K562 (cell line): ENCODE results near the gene RAVER2. TPM values are rescaled to one million over a fixed set of nuclear protein-coding genes. Genes with fewer than 3 reads are reported as not detected.

ENCODE experiments used
- ATAC-seq: fragments of 200-7000 bp; cut with Tn5 transposase; 3 replicates; pipeline ENCODE4 v1.9.1; 2020; ENCODE audit warnings: moderate library complexity
- BruUV-seq: library from RNA; stranded (reverse); fragments of 400-500 nt; replicated peaks from 2 replicates; lab custom pipeline; 2021; lab: Mats Ljungman, UMichigan
- CTCF ChIA-PET: fragments of 300-600 bp; formaldehyde crosslinking; extraction: SDS; loops from one replicate; lab custom pipeline; 2021; ENCODE audit warnings: low intra/inter-chr PET ratio; lab: Yijun Ruan, JAX
- POLR2A ChIA-PET: fragments of 300-600, 350-650 bp; sonication (Branson Sonifier 250); formaldehyde crosslinking; extraction: SDS; loops from one replicate; lab custom pipeline; 2021; ENCODE audit warnings: antibody characterized with exemption, inconsistent platforms; lab: Yijun Ruan, JAX
- DNase-seq, 4 experiments: peaks; one replicate each; pipeline versions ENCODE4 v3.0.0 to v3.0.0-alpha.2; 2011 to 2018; ENCODE audit warnings: low spot score in 3 of 4, mixed read lengths in 3 of 4; ENCODE audit errors: extremely low read depth in 1 of 4
- FAIRE-seq: peaks from 2 replicates; lab custom pipeline; 2011; peaks lifted over from hg19 to GRCh38; lab: Jason Lieb, UNC
- H2AFZ ChIP-seq: 2 replicates; pipeline ENCODE4 v1.6.0; 2011; ENCODE audit warnings: low read depth, low read length, control low read depth, inconsistent platforms
- H3K27ac ChIP-seq: fragments of 200-600 bp; 3 replicates; pipeline ENCODE4 v1.8.0; 2011; ENCODE audit warnings: low read depth, mild to moderate bottlenecking, control low read depth, inconsistent platforms, low read length, moderate library complexity, mixed read lengths; ENCODE audit errors: extremely low read depth
- H3K27me3 ChIP-seq, 2 experiments: fragments of 300-600 bp in 1 of 2; 2 replicates in 1 of 2; 3 replicates in 1 of 2; pipeline versions ENCODE4 v1.6.0 to v1.8.0; 2011; ENCODE audit warnings: inconsistent platforms in 2 of 2, low read length in 2 of 2, mild to moderate bottlenecking in 1 of 2, mixed read lengths in 1 of 2, moderate library complexity in 1 of 2; ENCODE audit not compliant: control insufficient read depth in 2 of 2, insufficient read depth in 2 of 2
- H3K36me3 ChIP-seq: fragments of 300-600 bp; 3 replicates; pipeline ENCODE4 v1.8.0; 2011; ENCODE audit warnings: mild to moderate bottlenecking, low read length, inconsistent platforms; ENCODE audit not compliant: control insufficient read depth, insufficient read depth
- H3K4me1 ChIP-seq, 2 experiments: fragments of 200-600 bp in 1 of 2; replicated peaks in 1 of 2; 2 replicates in 1 of 2; 3 replicates in 1 of 2; pipeline versions ENCODE4 v1.5.1 to v1.8.0; 2011; ENCODE audit warnings: inconsistent platforms in 2 of 2, low read length in 2 of 2, mild to moderate bottlenecking in 1 of 2, mixed read lengths in 1 of 2, moderate library complexity in 1 of 2; ENCODE audit not compliant: control insufficient read depth in 2 of 2, insufficient read depth in 2 of 2
- H3K4me2 ChIP-seq: 2 replicates; pipeline ENCODE4 v1.6.1; 2011; ENCODE audit warnings: low read length, control low read depth, inconsistent platforms, mixed read lengths; ENCODE audit not compliant: insufficient read depth
- H3K4me3 ChIP-seq: fragments of 200-600 bp; sonication (generic), shearing (Covaris generic); 2 replicates; pipeline ENCODE4 v1.5.1; 2016; ENCODE audit warnings: control low read depth, inconsistent platforms
- H3K79me2 ChIP-seq: fragments of 200-600 bp; 3 replicates; pipeline ENCODE4 v1.8.0; 2011; ENCODE audit warnings: low read length, inconsistent platforms; ENCODE audit not compliant: control insufficient read depth, insufficient read depth
- H3K9ac ChIP-seq, 2 experiments: 2 replicates each; pipeline versions ENCODE4 v1.6.0 to v1.6.1; 2011; ENCODE audit warnings: low read depth in 2 of 2, low read length in 2 of 2, control low read depth in 1 of 2, inconsistent platforms in 1 of 2, mild to moderate bottlenecking in 1 of 2, mixed read lengths in 1 of 2; ENCODE audit not compliant: insufficient read depth in 1 of 2
- H3K9me1 ChIP-seq: one replicate; pipeline ENCODE4 v1.6.0; 2011; ENCODE audit warnings: inconsistent platforms, mild to moderate bottlenecking, low read length, moderate library complexity; ENCODE audit not compliant: control insufficient read depth, insufficient read depth
- H3K9me3 ChIP-seq: replicated peaks from 2 replicates; pipeline ENCODE4 v1.5.1; 2011; ENCODE audit warnings: low read depth, low read length, inconsistent platforms; ENCODE audit not compliant: control insufficient read depth, insufficient read depth
- H4K20me1 ChIP-seq: replicated peaks from 2 replicates; pipeline ENCODE4 v1.6.1; 2011; ENCODE audit warnings: low read length, inconsistent platforms, mixed read lengths; ENCODE audit not compliant: control insufficient read depth, insufficient read depth
- C11orf30 ChIP-seq: fragments of 450-650 bp; IDR thresholded peaks from 2 replicates; pipeline ENCODE4 v1.6.1; 2016; ENCODE audit warnings: low read depth, mild to moderate bottlenecking
- GTF2F1 ChIP-seq: IDR thresholded peaks from 2 replicates; pipeline ENCODE4 v1.6.1; 2011; ENCODE audit warnings: low read depth, low read length, improper control_type of control experiment
- IFI16 ChIP-seq: fragments of 250-450 bp; sonication (Bioruptor Pico); IDR thresholded peaks from 2 replicates; pipeline ENCODE4 v2.1.2; 2022; ENCODE audit warnings: mild to moderate bottlenecking, inconsistent platforms
- MAFF ChIP-seq: IDR thresholded peaks from 2 replicates; pipeline ENCODE4 v1.6.1; 2012; ENCODE audit warnings: low read length, improper control_type of control experiment
- MAFG ChIP-seq: fragments of 450-650 bp; conservative IDR thresholded peaks from 2 replicates; pipeline ENCODE4 v1.6.1; 2016; ENCODE audit warnings: missing genetic modification characterization, missing compliant biosample characterization
- MAFK ChIP-seq: IDR thresholded peaks from 2 replicates; pipeline ENCODE4 v1.6.1; 2011; ENCODE audit warnings: low read length, improper control_type of control experiment
- MXI1 ChIP-seq: IDR thresholded peaks from 2 replicates; pipeline ENCODE4 v1.6.1; 2011; ENCODE audit warnings: low read depth, mild to moderate bottlenecking, improper control_type of control experiment, low read length
- PHF20 ChIP-seq: fragments of 450-650 bp; IDR thresholded peaks from 2 replicates; pipeline ENCODE4 v1.6.1; 2018; ENCODE audit not compliant: partially characterized antibody
- SRSF7 ChIP-seq: fragments of 200-400 bp; formaldehyde crosslinking; optimal IDR thresholded peaks from 2 replicates; pipeline ENCODE3; 2017; ENCODE audit warnings: mild to moderate bottlenecking, low read depth, low read length
- ZFP91 ChIP-seq: sonication (generic); formaldehyde crosslinking; IDR thresholded peaks from 2 replicates; pipeline ENCODE4 v1.8.0; 2022; ENCODE audit warnings: mild to moderate bottlenecking, missing genetic modification reagents
- ZNF280B ChIP-seq: fragments of 250-450 bp; sonication (Bioruptor Pico); IDR thresholded peaks from 2 replicates; pipeline ENCODE4 v1.5.1; 2021; ENCODE audit warnings: mild to moderate bottlenecking
- ZNF316 ChIP-seq: fragments of 450-650 bp; IDR thresholded peaks from 2 replicates; pipeline ENCODE4 v1.6.1; 2016
- ZNF586 ChIP-seq: fragments of 450-650 bp; formaldehyde crosslinking; conservative IDR thresholded peaks from 2 replicates; pipeline ENCODE4 v1.4.0; 2020; ENCODE audit warnings: mild to moderate bottlenecking, moderate library complexity
- WGBS: fragments of 100-300 bp; shearing (Covaris generic); methylation state at CpG from one replicate; pipeline ENCODE4 v1.1.6; 2016; ENCODE audit warnings: low coverage, mixed read lengths; ENCODE audit not compliant: insufficient coverage; ENCODE audit errors: missing lambda C conversion rate; 5-methylcytosine and 5-hydroxymethylcytosine counted together
- in situ Hi-C: fragments of 300-500 bp; cut with MboI; formaldehyde crosslinking; loops from 4 replicates; pipeline ENCODE4 v1.15.0; 2018; ENCODE audit warnings: inconsistent platforms, mixed read lengths
- intact Hi-C: fragments of 100-400 bp; cut with micrococcal nuclease; formaldehyde crosslinking; loops from 2 replicates; pipeline ENCODE4 v1.14.2; 2022
- polyA plus RNA-seq, 8 experiments: library from polyadenylated mRNA; depleted of rRNA in 4 of 8; stranded (reverse) in 5 of 8; unstranded in 3 of 8; fragments of >200 nt; fragmentation: Nextera tagmentation in 2 of 8; fragmentation: Illumina TruSeq in 1 of 8; extraction: Ambion mirVana in 2 of 8; extraction: Trizol in 1 of 8; gene quantifications; 2 replicates each; pipeline versions ENCODE4 v1.2.1 to v1.2.3, GENCODE V29; 2011 to 2014; ENCODE audit warnings: inconsistent platforms in 1 of 8, missing spikeins in 1 of 8
- total RNA-seq, 7 experiments: library from RNA; depleted of rRNA in 6 of 7; stranded (reverse); fragments of >200 nt in 6 of 7; fragmentation: Illumina TruSeq in 2 of 7; extraction: Trizol in 2 of 7; gene quantifications; 2 replicates each; pipeline versions ENCODE4 v1.2.1 to v1.2.3, GENCODE V29; 2011 to 2021; ENCODE audit warnings: low replicate concordance in 1 of 7
- TF ChIP-seq, protein P1 (sequence below): sonication (generic); formaldehyde crosslinking; IDR thresholded peaks from 2 replicates; pipeline ENCODE4 v1.8.0; 2022; ENCODE audit warnings: mild to moderate bottlenecking, missing genetic modification reagents, borderline replicate concordance
- TF ChIP-seq, protein P2 (sequence below), 2 experiments: fragments of 150-350 bp in 1 of 2; IDR thresholded peaks; 2 replicates each; pipeline ENCODE4 v1.6.1; 2012 to 2016; ENCODE audit warnings: low read depth in 2 of 2, low read length in 2 of 2, mild to moderate bottlenecking in 1 of 2, moderate library complexity in 1 of 2

Gene RAVER2
- total and polyA plus RNA-seq, 9 of the 15 experiments (the other 6 are each of a cell fraction or from before 2014, with no cell fraction given) = 1.8 to 6.1 (median 4.4) TPM

DNA sequence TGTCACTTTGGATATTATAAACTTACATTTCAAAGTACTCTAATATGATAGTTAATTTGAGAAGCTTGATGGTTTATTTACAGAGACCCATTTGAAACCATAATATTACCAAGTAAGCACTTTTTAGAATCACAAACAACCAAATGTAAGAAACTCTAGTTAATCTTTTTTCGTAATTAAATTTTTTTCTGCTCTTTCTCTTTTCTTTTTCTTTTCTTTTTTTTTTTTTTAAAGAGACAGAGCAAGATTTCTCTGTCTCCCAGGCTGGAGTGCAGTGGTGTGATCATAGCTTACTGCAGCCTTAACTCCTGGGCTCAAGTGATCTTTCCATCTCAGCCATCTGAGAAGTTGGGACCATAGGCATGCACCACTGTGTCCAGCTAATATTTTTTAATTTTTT lies 5.2 kb downstream of the RAVER2 start:
- intact Hi-C loops (no loop called here), in situ Hi-C loops (no loop called here)
- FAIRE-seq (no peak), ATAC-seq (no peak), DNase-seq (no peak)
- H3K4me3 ChIP-seq = no peak overlapping the region
- H3K9me3 ChIP-seq = no peaks in the 10 kb centered on the region
- BruUV-seq = no TSS peak
- no peak overlapping the region for H3K9ac ChIP-seq
- H3K79me2 ChIP-seq = no peaks in the 10 kb centered on the region
- no peaks in the 10 kb centered on the region for H3K36me3 ChIP-seq
- peaks cover 5 to 7% of the 10 kb centered on the region in 2 experiments; a peak in 2 of 5 replicates for H3K27me3 ChIP-seq
- H4K20me1 ChIP-seq = no peaks in the 10 kb centered on the region
- no peaks in the 10 kb centered on the region for H3K9me1 ChIP-seq
- no peak overlapping the region for H3K27ac ChIP-seq
- CTCF ChIA-PET = no interaction called here
- H2AFZ ChIP-seq = no peak overlapping the region
- WGBS = 0% methylated on average over 1 of the region's 1 CpG
- H3K4me2 ChIP-seq = no peak overlapping the region
- peaks cover 0 to 6% of the 10 kb centered on the region in 2 experiments; a peak in 2 of 5 replicates for H3K4me1 ChIP-seq
- POLR2A ChIA-PET = interaction anchor here (2.1 kb wide), 1 partner anchor 11 kb away, joined by 8 read pairs; no protein-coding TSS in a partner anchor
- TF ChIP-seq PHF20 = no peak
- TF ChIP-seq ZFP91 = peak; percentile 62; the same call in 1 of the 2 replicates
- no peak for TF ChIP-seq MXI1
- TF ChIP-seq GTF2F1 = no peak
- TF ChIP-seq MAFF = peak; percentile 16; the same call in 1 of the 2 replicates
- TF ChIP-seq MAFG = peak; percentile 49; the same call in 1 of the 2 replicates
- no peak for TF ChIP-seq IFI16 (CRISPR knock-in tag)
- TF ChIP-seq ZNF586 (CRISPR knock-in tag) = no peak
- 0 out of 2 replicates have a peak, but pooled peaks have one; percentile 9 for TF ChIP-seq MAFK
- TF ChIP-seq ZNF316 = peak; percentile 88
- peak; percentile 76 for TF ChIP-seq C11orf30
- TF ChIP-seq, protein P1, sequence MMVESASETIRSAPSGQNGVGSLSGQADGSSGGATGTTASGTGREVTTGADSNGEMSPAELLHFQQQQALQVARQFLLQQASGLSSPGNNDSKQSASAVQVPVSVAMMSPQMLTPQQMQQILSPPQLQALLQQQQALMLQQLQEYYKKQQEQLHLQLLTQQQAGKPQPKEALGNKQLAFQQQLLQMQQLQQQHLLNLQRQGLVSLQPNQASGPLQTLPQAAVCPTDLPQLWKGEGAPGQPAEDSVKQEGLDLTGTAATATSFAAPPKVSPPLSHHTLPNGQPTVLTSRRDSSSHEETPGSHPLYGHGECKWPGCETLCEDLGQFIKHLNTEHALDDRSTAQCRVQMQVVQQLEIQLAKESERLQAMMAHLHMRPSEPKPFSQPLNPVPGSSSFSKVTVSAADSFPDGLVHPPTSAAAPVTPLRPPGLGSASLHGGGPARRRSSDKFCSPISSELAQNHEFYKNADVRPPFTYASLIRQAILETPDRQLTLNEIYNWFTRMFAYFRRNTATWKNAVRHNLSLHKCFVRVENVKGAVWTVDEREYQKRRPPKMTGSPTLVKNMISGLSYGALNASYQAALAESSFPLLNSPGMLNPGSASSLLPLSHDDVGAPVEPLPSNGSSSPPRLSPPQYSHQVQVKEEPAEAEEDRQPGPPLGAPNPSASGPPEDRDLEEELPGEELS (CRISPR knock-in tag) = no peak
- TF ChIP-seq, protein P2, sequence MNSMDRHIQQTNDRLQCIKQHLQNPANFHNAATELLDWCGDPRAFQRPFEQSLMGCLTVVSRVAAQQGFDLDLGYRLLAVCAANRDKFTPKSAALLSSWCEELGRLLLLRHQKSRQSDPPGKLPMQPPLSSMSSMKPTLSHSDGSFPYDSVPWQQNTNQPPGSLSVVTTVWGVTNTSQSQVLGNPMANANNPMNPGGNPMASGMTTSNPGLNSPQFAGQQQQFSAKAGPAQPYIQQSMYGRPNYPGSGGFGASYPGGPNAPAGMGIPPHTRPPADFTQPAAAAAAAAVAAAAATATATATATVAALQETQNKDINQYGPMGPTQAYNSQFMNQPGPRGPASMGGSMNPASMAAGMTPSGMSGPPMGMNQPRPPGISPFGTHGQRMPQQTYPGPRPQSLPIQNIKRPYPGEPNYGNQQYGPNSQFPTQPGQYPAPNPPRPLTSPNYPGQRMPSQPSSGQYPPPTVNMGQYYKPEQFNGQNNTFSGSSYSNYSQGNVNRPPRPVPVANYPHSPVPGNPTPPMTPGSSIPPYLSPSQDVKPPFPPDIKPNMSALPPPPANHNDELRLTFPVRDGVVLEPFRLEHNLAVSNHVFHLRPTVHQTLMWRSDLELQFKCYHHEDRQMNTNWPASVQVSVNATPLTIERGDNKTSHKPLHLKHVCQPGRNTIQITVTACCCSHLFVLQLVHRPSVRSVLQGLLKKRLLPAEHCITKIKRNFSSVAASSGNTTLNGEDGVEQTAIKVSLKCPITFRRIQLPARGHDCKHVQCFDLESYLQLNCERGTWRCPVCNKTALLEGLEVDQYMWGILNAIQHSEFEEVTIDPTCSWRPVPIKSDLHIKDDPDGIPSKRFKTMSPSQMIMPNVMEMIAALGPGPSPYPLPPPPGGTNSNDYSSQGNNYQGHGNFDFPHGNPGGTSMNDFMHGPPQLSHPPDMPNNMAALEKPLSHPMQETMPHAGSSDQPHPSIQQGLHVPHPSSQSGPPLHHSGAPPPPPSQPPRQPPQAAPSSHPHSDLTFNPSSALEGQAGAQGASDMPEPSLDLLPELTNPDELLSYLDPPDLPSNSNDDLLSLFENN (IDR thresholded peaks at IDR 0.05; ENCODE audit: low read depth in 2 of 2, low read length in 2 of 2) = no peak
- no peak for TF ChIP-seq SRSF7
- TF ChIP-seq ZNF280B (CRISPR knock-in tag) = no peak
